K562 (cell line): ENCODE data around the gene ZBTB24. TPM values are rescaled to one million over a fixed set of nuclear protein-coding genes. Genes with fewer than 3 reads are reported as not detected.

ENCODE experiments used
- ATF6 ChIP-seq: sonication (generic); formaldehyde crosslinking; IDR thresholded peaks from 2 replicates; pipeline ENCODE4 v1.4.0; 2020; ENCODE audit warnings: mild to moderate bottlenecking, missing genetic modification reagents
- EWSR1 ChIP-seq: fragments of 450-650 bp; IDR thresholded peaks from 2 replicates; pipeline ENCODE4 v1.6.1; 2018; ENCODE audit warnings: borderline replicate concordance, mild to moderate bottlenecking, low read depth, moderate library complexity; ENCODE audit not compliant: partially characterized antibody
- FOXP4 ChIP-seq: sonication (generic); formaldehyde crosslinking; IDR thresholded peaks from 2 replicates; pipeline ENCODE4 v1.8.0; 2022; ENCODE audit warnings: mild to moderate bottlenecking, missing genetic modification reagents, borderline replicate concordance
- GTF2F1 ChIP-seq: IDR thresholded peaks from 2 replicates; pipeline ENCODE4 v1.6.1; 2011; ENCODE audit warnings: low read depth, low read length, improper control_type of control experiment
- HDAC2 ChIP-seq: fragments of 450-650 bp; IDR thresholded peaks from 2 replicates; pipeline ENCODE4 v1.6.1; 2016; ENCODE audit warnings: mild to moderate bottlenecking
- HOXB6 ChIP-seq: fragments of 250-450 bp; sonication (Bioruptor Pico); IDR thresholded peaks from 2 replicates; pipeline ENCODE4 v1.5.1; 2022; ENCODE audit warnings: mild to moderate bottlenecking, borderline replicate concordance
- L3MBTL2 ChIP-seq: fragments of 450-650 bp; IDR thresholded peaks from 2 replicates; pipeline ENCODE4 v1.6.1; 2016; ENCODE audit warnings: mild to moderate bottlenecking, moderate library complexity
- PHB2 ChIP-seq: fragments of 450-650 bp; IDR thresholded peaks from 2 replicates; pipeline ENCODE4 v1.6.1; 2017; ENCODE audit warnings: low read depth
- PHF20 ChIP-seq: fragments of 450-650 bp; IDR thresholded peaks from 2 replicates; pipeline ENCODE4 v1.6.1; 2018; ENCODE audit not compliant: partially characterized antibody
- RERE ChIP-seq: sonication (generic); formaldehyde crosslinking; IDR thresholded peaks from 2 replicates; pipeline ENCODE4 v1.8.0; 2023; ENCODE audit warnings: missing genetic modification reagents, mild to moderate bottlenecking, borderline replicate concordance
- SMARCA4 ChIP-seq: fragments of 450-650 bp; IDR thresholded peaks from 2 replicates; pipeline ENCODE4 v1.6.1; 2016
- SRF ChIP-seq, 2 experiments: fragments of 250-450, 450-650 bp in 1 of 2; sonication (Bioruptor Pico) in 1 of 2; sonication (generic) in 1 of 2; formaldehyde crosslinking; IDR thresholded peaks; 2 replicates each; pipeline versions ENCODE4 v1.5.0 to v1.5.1; 2020 to 2022; ENCODE audit warnings: mild to moderate bottlenecking in 1 of 2, missing genetic modification reagents in 1 of 2
- STAT5B ChIP-seq: fragments of 250-450 bp; sonication (Bioruptor Pico); IDR thresholded peaks from 2 replicates; pipeline ENCODE4 v1.8.0; 2021; ENCODE audit warnings: mild to moderate bottlenecking, inconsistent platforms
- TEAD4 ChIP-seq, 2 experiments: sonication (generic) in 1 of 2; formaldehyde crosslinking in 1 of 2; IDR thresholded peaks; 2 replicates each; pipeline versions ENCODE4 v1.6.1 to v1.8.0; 2012 to 2022; ENCODE audit warnings: borderline replicate concordance in 1 of 2, inconsistent platforms in 1 of 2, low read length in 1 of 2, mild to moderate bottlenecking in 1 of 2, missing genetic modification reagents in 1 of 2
- ZNF639 ChIP-seq, 2 experiments: fragments of 200-800 bp in 1 of 2; sonication (Bioruptor generic) in 1 of 2; sonication (generic) in 1 of 2; formaldehyde crosslinking in 1 of 2; IDR thresholded peaks in 1 of 2; conservative IDR thresholded peaks in 1 of 2; 2 replicates each; pipeline versions ENCODE4 v1.5.0 to v1.6.1; 2016 to 2020; ENCODE audit warnings: missing compliant biosample characterization in 1 of 2, missing genetic modification characterization in 1 of 2, missing genetic modification reagents in 1 of 2
- polyA plus RNA-seq, 8 experiments: library from polyadenylated mRNA; depleted of rRNA in 4 of 8; stranded (reverse) in 5 of 8; unstranded in 3 of 8; fragments of >200 nt; fragmentation: Nextera tagmentation in 2 of 8; fragmentation: Illumina TruSeq in 1 of 8; extraction: Ambion mirVana in 2 of 8; extraction: Trizol in 1 of 8; gene quantifications; 2 replicates each; pipeline versions ENCODE4 v1.2.1 to v1.2.3, GENCODE V29; 2011 to 2014; ENCODE audit warnings: inconsistent platforms in 1 of 8, missing spikeins in 1 of 8
- total RNA-seq, 7 experiments: library from RNA; depleted of rRNA in 6 of 7; stranded (reverse); fragments of >200 nt in 6 of 7; fragmentation: Illumina TruSeq in 2 of 7; extraction: Trizol in 2 of 7; gene quantifications; 2 replicates each; pipeline versions ENCODE4 v1.2.1 to v1.2.3, GENCODE V29; 2011 to 2021; ENCODE audit warnings: low replicate concordance in 1 of 7

The ZBTB24 gene
- total and polyA plus RNA-seq, 9 of the 15 experiments (the other 6 are each of a cell fraction or from before 2014, with no cell fraction given): 2.0 to 16.7 (median 8.3) TPM

- 0 out of 4 replicates have a peak, but pooled peaks of 1 of the 2 experiments have one; percentile 29 for TF ChIP-seq ZNF639 (CRISPR knock-in tag; conservative IDR thresholded peaks at IDR 0.05 in 1 of 2, IDR thresholded peaks at IDR 0.05 in 1 of 2)
- TF ChIP-seq TEAD4 (IDR thresholded peaks at IDR 0.05; ENCODE audit: low read length): no peak
- peak; percentile 71; the same call in 1 of the 2 replicates for TF ChIP-seq TEAD4 (CRISPR knock-in tag; IDR thresholded peaks at IDR 0.05; ENCODE audit: borderline replicate concordance)
- no peak for TF ChIP-seq HDAC2
- TF ChIP-seq SMARCA4: no peak
- TF ChIP-seq PHF20: peak; percentile 64
- no peak; the same call in 1 of the 2 replicates for TF ChIP-seq FOXP4 (CRISPR knock-in tag)
- TF ChIP-seq PHB2: no peak
- peak; percentile 100 for TF ChIP-seq L3MBTL2
- TF ChIP-seq RERE (CRISPR knock-in tag): no peak
- TF ChIP-seq ATF6 (CRISPR knock-in tag): peak; percentile 25; the same call in 1 of the 2 replicates
- no peak for TF ChIP-seq EWSR1
- no peak for TF ChIP-seq STAT5B (CRISPR knock-in tag)
- TF ChIP-seq HOXB6 (CRISPR knock-in tag): no peak
- TF ChIP-seq SRF (CRISPR knock-in tag; IDR thresholded peaks at IDR 0.05): no peak; a peak in 1 of 4 replicates
- TF ChIP-seq GTF2F1: no peak
These were observed 42.5 kb downstream of the ZBTB24 start, which contains the start of the genes PPIL6 and SMPD2 (continued) for GRCh38 chr6:109440331-109441068.
